ENCODE results near the gene PGM3.
A peak's percentile ranks its signal among the peaks of the same experiment; 100 is the strongest.
"Not testable (repeated sequence)": the region's sequence is repeated elsewhere in the genome, so short reads cannot be mapped to it uniquely, and the experiment has no call there.

The PGM3 gene

GRCh38 chr6:83192871-83193746, at the start of gene PGM3, which contains the start of gene RWDD2A:
Gene PGM3 (minus strand): TSS chr6:83193265. CDS start chr6:83191012, 2,253 bp downstream.
Gene RWDD2A (plus strand): TSS chr6:83193357. CDS start chr6:83194452, 1,095 bp downstream.
- DNase-seq: peak; percentile 96

GRCh38 chr6:83231146-83231545, 38.1 kb upstream of the PGM3 start:
- DNase-seq: no peak

- DNase-seq: no peak
Observed at GRCh38 chr6:83226517-83226916, 33.5 kb upstream of the PGM3 start.

GRCh38 chr6:83221889-83222479, 28.9 kb upstream of the PGM3 start:
- no peak for DNase-seq

GRCh38 chr6:83221276-83221675, 28.2 kb upstream of the PGM3 start:
- DNase-seq: no peak

GRCh38 chr6:83220121-83220520, 27.1 kb upstream of the PGM3 start:
- DNase-seq: no peak

GRCh38 chr6:83218646-83219045, 25.6 kb upstream of the PGM3 start:
- no peak for DNase-seq

GRCh38 chr6:83216806-83217205, 23.7 kb upstream of the PGM3 start:
- DNase-seq: no peak

- DNase-seq: peak; percentile 76
Observed at GRCh38 chr6:83215131-83216047, 22.3 kb upstream of the PGM3 start.

- DNase-seq: no peak
Observed at GRCh38 chr6:83202031-83202430, 9.0 kb upstream of the PGM3 start.

- peak; percentile 58 for DNase-seq
Observed at GRCh38 chr6:83199863-83200225, 6.8 kb upstream of the PGM3 start.

- DNase-seq: no peak
Observed at GRCh38 chr6:83199173-83199862, 6.3 kb upstream of the PGM3 start.

GRCh38 chr6:83198486-83199172, 5.6 kb upstream of the PGM3 start:
- DNase-seq: no peak

- peak; percentile 89 for DNase-seq
Observed at GRCh38 chr6:83193747-83194566, 892 bp upstream of the PGM3 start.

GRCh38 chr6:83192456-83192855, 609 bp downstream of the PGM3 start:
- no peak for DNase-seq

GRCh38 chr6:83191974-83192373, 1.1 kb downstream of the PGM3 start:
- not testable (repeated sequence) for DNase-seq

GRCh38 chr6:83190626-83191025, 2.4 kb downstream of the PGM3 start:
- no peak for DNase-seq

GRCh38 chr6:83188501-83188900, 4.6 kb downstream of the PGM3 start:
- DNase-seq: no peak

- DNase-seq: no peak
Observed at GRCh38 chr6:83185096-83185495, 8.0 kb downstream of the PGM3 start.

GRCh38 chr6:83183082-83183828, 9.8 kb downstream of the PGM3 start:
- DNase-seq: peak; percentile 60
